ENCODE measurements around the gene CPO.

Gene CPO

GRCh38 chr2:206974551-206974950, 35.2 kb downstream of the CPO start:
- TF ChIP-seq ZFX (IDR thresholded peaks at IDR 0.05; ENCODE audit: borderline replicate concordance), result no peak
- H3K27ac ChIP-seq, result no peak overlapping the region

- no peak overlapping the region for H3K27ac ChIP-seq
- TF ChIP-seq CTCF (IDR thresholded peaks at IDR 0.05) (no peak), ZFX (IDR thresholded peaks at IDR 0.05; ENCODE audit: borderline replicate concordance) (no peak)
Measured at GRCh38 chr2:206978746-206979145, 39.4 kb downstream of the CPO start.

GRCh38 chr2:206979365-206979764, 40.0 kb downstream of the CPO start:
- no peak for TF ChIP-seq ZFX (IDR thresholded peaks at IDR 0.05; ENCODE audit: borderline replicate concordance)
- no peak overlapping the region for H3K27ac ChIP-seq

GRCh38 chr2:206979922-206980321, 40.6 kb downstream of the CPO start:
- H3K27ac ChIP-seq, result no peak overlapping the region
- no peak for TF ChIP-seq CTCF (IDR thresholded peaks at IDR 0.05)
- TF ChIP-seq ZFX (IDR thresholded peaks at IDR 0.05; ENCODE audit: borderline replicate concordance), result no peak

GRCh38 chr2:206980413-206980812, 41.1 kb downstream of the CPO start:
- H3K27ac ChIP-seq, result no peak overlapping the region
- TF ChIP-seq ZFX (IDR thresholded peaks at IDR 0.05; ENCODE audit: borderline replicate concordance) (no peak), CTCF (IDR thresholded peaks at IDR 0.05) (no peak)

GRCh38 chr2:206981086-206981674, 41.9 kb downstream of the CPO start:
- no peak overlapping the region; the same call in 1 of the 2 replicates for H3K27ac ChIP-seq
- TF ChIP-seq ZFX (IDR thresholded peaks at IDR 0.05; ENCODE audit: borderline replicate concordance) (no peak), CTCF (IDR thresholded peaks at IDR 0.05) (no peak)

- H3K27ac ChIP-seq, result peak overlapping the region; percentile 60
Measured at GRCh38 chr2:206981739-206982340, 42.5 kb downstream of the CPO start.

More at GRCh38 chr2:206981739-206982340, 42.5 kb downstream of the CPO start:
- TF ChIP-seq ZFX (IDR thresholded peaks at IDR 0.05; ENCODE audit: borderline replicate concordance) (no peak), CTCF (IDR thresholded peaks at IDR 0.05) (peak; percentile 83)

All from 22Rv1 (cell line).